Right hindlimb (tissue), 1 donor: Measurements from ENCODE around the gene IRF1.

Source experiments
- DNase-seq: peaks from one replicate; pipeline ENCODE4 v3.0.0-alpha.2; 2018

IRF1 gene

GRCh38 chr5:132436936-132437335 is 53.6 kb downstream of the IRF1 start:
- no peak for DNase-seq

GRCh38 chr5:132435886-132436285 is 54.7 kb downstream of the IRF1 start:
- DNase-seq = no peak

DNA sequence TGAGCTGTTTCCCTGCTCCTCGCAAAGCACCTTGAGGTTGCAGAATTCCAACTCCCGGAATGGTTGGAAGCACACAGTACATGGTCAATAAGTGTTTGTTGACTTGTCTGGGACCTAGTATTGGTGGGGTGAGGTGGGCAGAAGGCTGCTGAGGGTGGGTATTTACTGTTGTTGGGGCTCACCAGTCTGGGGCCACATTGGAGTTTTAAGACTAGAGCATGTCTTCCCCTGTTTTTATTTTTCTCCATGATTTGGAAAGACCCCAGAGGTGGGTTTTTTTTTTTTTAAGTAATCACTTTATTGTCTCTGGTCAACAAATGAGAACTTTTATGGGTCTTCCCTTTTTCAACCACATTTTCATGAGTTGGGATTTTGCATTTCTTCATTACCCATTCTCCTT is 55.1 kb downstream of the IRF1 start:
- DNase-seq = no peak

GRCh38 chr5:132434416-132435286 is 55.9 kb downstream of the IRF1 start:
- no peak for DNase-seq

- DNase-seq = no peak
Measured at GRCh38 chr5:132433141-132433540, 57.4 kb downstream of the IRF1 start.

GRCh38 chr5:132431632-132432031 is 58.9 kb downstream of the IRF1 start:
- DNase-seq = no peak
